Esophagus squamous epithelium (tissue), 4 donors: ENCODE data around the gene TXNDC17.

Experiments used
- CTCF ChIP-seq, 6 experiments: fragments of 450-650 bp in 4 of 6; fragments of 200-600 bp in 2 of 6; sonication (generic) in 2 of 6; IDR thresholded peaks; one replicate each; pipeline ENCODE4 v1.5.1; 2016 to 2019; ENCODE audit warnings: antibody characterized with exemption in 6 of 6, mild to moderate bottlenecking in 4 of 6, moderate library complexity in 4 of 6
- POLR2A ChIP-seq, 4 donors: fragments of 450-650 bp; IDR thresholded peaks; one replicate each; pipeline ENCODE4 v1.6.1; 2017; ENCODE audit warnings: antibody characterized with exemption in 4 of 4, mild to moderate bottlenecking in 4 of 4, moderate library complexity in 3 of 4

- TF ChIP-seq CTCF (IDR thresholded peaks at IDR 0.05) (no peak), POLR2A (IDR thresholded peaks at IDR 0.05) (no peak)
These were observed 30.6 kb downstream of the TXNDC17 start for GRCh38 chr17:6671431-6671830.
